GM12875 (cell line): Measurements from ENCODE around the gene APOA4.

Experiments used
- H3K4me3 ChIP-seq: one replicate; pipeline ENCODE4 v1.5.1; 2011; ENCODE audit warnings: low read depth, low read length, control low read depth
- TF ChIP-seq, protein P1 (sequence below): IDR thresholded peaks from 2 replicates; pipeline ENCODE4 v1.5.1; 2011; ENCODE audit warnings: low read depth, mild to moderate bottlenecking, control low read depth, inconsistent platforms, low read length, moderate library complexity, borderline replicate concordance; ENCODE audit not compliant: insufficient read depth

Gene APOA4

DNA sequence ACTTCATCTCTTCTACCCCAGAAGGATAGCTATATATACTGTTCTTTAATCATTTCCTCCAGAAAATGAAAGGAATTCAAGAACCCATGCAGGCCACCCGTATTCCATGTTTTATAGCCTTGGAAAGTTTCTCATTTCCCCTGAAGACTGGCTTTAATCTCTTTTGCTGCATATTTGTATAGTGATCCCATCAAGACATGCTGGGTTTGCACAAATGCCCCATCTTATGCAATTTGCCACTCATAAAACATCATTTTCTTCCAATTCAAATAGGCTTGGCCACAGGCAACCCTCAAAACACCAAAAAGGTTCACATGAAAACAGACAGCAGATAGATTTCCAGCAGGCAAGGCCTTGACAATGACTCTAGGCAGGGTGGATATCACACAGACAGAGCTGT lies 42.6 kb upstream of the APOA4 start:
- TF ChIP-seq, protein P1, sequence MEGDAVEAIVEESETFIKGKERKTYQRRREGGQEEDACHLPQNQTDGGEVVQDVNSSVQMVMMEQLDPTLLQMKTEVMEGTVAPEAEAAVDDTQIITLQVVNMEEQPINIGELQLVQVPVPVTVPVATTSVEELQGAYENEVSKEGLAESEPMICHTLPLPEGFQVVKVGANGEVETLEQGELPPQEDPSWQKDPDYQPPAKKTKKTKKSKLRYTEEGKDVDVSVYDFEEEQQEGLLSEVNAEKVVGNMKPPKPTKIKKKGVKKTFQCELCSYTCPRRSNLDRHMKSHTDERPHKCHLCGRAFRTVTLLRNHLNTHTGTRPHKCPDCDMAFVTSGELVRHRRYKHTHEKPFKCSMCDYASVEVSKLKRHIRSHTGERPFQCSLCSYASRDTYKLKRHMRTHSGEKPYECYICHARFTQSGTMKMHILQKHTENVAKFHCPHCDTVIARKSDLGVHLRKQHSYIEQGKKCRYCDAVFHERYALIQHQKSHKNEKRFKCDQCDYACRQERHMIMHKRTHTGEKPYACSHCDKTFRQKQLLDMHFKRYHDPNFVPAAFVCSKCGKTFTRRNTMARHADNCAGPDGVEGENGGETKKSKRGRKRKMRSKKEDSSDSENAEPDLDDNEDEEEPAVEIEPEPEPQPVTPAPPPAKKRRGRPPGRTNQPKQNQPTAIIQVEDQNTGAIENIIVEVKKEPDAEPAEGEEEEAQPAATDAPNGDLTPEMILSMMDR: no peak
- H3K4me3 ChIP-seq: no peak overlapping the region

DNA sequence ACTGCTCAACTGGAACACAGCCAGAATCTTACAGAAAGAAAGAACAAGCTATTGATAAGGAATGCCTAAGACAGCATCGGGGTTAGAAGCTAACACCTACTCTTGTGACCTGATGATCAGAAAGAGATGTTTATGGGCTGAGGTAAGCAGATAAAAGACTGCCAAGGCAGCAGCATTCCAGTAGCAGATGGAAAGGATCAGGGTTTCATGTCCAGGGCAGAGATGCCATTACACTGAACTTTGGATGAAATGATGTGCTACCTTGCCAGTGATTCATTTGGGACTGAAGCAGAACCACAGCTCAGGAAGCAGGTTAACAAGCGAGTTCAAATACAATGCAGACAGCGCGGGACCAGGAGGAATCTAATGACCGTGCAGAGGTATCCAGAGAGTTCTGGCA lies 41.4 kb upstream of the APOA4 start:
- H3K4me3 ChIP-seq: no peak overlapping the region
- TF ChIP-seq, protein P1: no peak

DNA sequence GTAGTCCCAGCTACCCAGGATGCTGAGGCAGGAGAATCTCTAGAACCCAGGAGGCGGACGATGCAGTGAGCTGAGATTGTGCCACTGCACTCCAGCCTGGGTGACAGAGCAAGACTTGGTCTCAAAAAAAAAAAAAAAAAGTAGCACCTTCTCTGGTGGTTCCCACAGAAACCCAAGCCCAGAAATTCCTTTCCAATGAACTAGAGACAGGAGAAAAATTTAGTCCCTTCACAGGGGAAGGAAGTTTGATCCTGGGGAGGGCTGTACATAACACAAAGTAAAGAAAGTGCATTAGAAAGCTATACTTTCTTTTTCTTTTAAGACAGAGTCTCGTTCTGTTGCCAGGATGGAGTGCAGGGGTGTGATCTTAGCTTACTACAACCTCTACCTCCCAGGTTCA lies 39.8 kb upstream of the APOA4 start:
- TF ChIP-seq, protein P1: no peak

DNA sequence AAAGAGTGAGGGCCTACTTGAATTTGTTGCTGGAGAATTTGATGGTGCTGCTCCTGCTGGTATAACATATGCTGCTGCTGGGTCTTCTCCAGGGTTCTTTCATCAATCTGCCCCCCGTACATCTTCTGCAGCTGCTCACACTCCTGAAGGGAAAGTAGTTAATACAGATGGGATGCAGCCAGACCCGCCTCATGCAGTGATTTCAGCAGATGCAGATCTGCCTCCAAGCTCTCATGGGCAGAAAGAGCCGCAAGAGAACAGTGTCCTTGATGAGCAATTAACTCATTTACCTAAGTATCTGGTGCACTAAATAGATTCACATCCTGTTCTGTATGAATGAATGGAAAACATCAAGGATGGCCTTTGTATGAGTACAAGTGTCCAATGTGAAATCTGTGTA lies 39.1 kb upstream of the APOA4 start:
- TF ChIP-seq, protein P1: no peak

More for the DNA sequence above, 39.8 kb upstream of the APOA4 start:
- no peak overlapping the region for H3K4me3 ChIP-seq

DNA sequence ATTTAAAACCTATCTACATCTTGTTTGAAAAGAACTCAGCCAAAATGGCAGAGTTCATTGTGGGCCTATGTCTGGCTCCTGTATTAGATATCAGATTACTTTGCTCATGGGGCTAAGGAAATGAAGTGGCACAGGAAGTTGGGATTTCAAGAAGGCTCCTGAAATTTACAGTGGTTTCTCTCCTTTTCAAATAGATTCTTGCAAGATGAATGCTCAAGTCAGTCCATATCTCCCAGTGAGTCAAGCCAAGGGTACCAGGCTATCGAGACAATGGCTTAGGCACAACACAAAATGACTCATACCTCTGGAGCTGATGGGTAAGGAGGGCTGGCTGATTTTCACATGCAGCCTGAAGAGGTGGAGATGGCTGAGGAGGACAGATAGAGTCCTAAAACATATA lies 38.4 kb upstream of the APOA4 start:
- TF ChIP-seq, protein P1: no peak

More for the DNA sequence above, 39.1 kb upstream of the APOA4 start:
- H3K4me3 ChIP-seq: no peak overlapping the region

DNA sequence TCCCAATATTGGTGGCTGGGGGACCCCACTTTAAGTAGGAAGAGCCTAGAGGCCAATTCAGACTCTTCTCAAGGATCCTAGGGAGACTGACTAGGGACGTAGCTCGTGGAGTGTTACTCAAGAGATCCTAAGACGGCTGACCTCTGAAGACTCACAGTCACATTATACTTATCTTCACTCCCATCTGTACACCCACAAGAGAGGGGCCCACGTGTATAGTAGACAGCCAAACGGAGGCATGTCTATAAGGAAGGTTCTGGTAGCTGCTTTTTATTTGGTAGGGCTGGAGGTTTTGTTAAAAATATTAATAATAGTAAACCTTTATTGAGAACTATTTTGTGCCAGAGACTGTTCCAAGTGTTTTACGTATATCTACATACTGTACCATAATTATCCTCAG lies 37.2 kb upstream of the APOA4 start:
- no peak overlapping the region for H3K4me3 ChIP-seq
- TF ChIP-seq, protein P1: no peak

More for the DNA sequence above, 38.4 kb upstream of the APOA4 start:
- no peak overlapping the region for H3K4me3 ChIP-seq

DNA sequence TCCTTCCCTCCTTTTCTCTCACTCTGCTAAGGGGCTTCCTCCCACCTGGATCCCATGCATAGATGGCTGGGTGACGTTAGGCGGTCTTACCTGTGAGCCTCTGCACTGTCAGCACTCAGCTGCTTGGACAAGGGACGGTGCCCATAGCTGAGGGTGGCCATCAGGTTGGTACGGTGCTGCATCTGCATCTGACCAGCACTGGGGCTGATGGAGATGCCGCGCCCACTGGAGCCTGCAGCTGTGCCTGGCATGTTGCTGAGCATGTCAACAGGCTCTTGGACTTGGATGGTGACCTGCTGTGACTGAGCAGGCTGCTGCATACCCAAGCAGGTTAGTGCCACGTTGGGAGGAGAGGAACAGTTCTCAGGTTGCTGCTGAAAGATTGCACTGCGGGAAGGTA lies 36.1 kb upstream of the APOA4 start:
- TF ChIP-seq, protein P1: no peak
- H3K4me3 ChIP-seq: no peak overlapping the region
